NCI-H526 (cell line): ENCODE results near the gene CHURC1.

Experiments
- DNase-seq, 2 experiments: peaks; one replicate each; lab custom pipeline; 2025; lab: John Stamatoyannopoulos, UW

Gene CHURC1

GRCh38 chr14:64914237-64915028, at the start of gene CHURC1:
TSS of gene CHURC1 (plus strand) at chr14:64914455. CDS start at chr14:64914496, 41 bp downstream.
- peak; percentile 98 to 99 for DNase-seq

GRCh38 chr14:64865109-64865508, 49.1 kb upstream of the CHURC1 start:
- peak; percentile 24 to 71 for DNase-seq

- DNase-seq = no peak
These were observed 48.3 kb upstream of the CHURC1 start for GRCh38 chr14:64865992-64866391.

- DNase-seq = no peak
These were observed 47.1 kb upstream of the CHURC1 start for GRCh38 chr14:64867182-64867581.

GRCh38 chr14:64868379-64868778, 45.9 kb upstream of the CHURC1 start:
- no peak for DNase-seq

GRCh38 chr14:64868841-64869240, 45.4 kb upstream of the CHURC1 start:
- no peak for DNase-seq

GRCh38 chr14:64870160-64870559, 44.1 kb upstream of the CHURC1 start:
- DNase-seq = no peak

- DNase-seq = no peak
These were observed 42.9 kb upstream of the CHURC1 start for GRCh38 chr14:64871344-64871743.

GRCh38 chr14:64873506-64874219, 40.6 kb upstream of the CHURC1 start:
- DNase-seq = no peak

GRCh38 chr14:64875350-64875749, 38.9 kb upstream of the CHURC1 start:
- DNase-seq = no peak

- no peak for DNase-seq
These were observed 36.4 kb upstream of the CHURC1 start for GRCh38 chr14:64877846-64878245.

- peak; percentile 39 to 77 for DNase-seq
These were observed 35.2 kb upstream of the CHURC1 start for GRCh38 chr14:64878837-64879634.

GRCh38 chr14:64879635-64880220, 34.5 kb upstream of the CHURC1 start, which contains the start of gene SPTB:
TSS of gene SPTB (minus strand) at chr14:64879907. CDS start at chr14:64823094, 56,813 bp downstream.
- peak in 1 of 2 experiments; percentile 82 for DNase-seq

GRCh38 chr14:64880221-64881121, 33.8 kb upstream of the CHURC1 start:
- DNase-seq = peak; percentile 46 to 82

- no peak for DNase-seq
These were observed 28.7 kb upstream of the CHURC1 start for GRCh38 chr14:64885559-64885958.

- DNase-seq = no peak
These were observed 24.9 kb upstream of the CHURC1 start for GRCh38 chr14:64889352-64889751.

- no peak for DNase-seq
These were observed 22.9 kb upstream of the CHURC1 start for GRCh38 chr14:64891173-64891838.

GRCh38 chr14:64891839-64892375, 22.3 kb upstream of the CHURC1 start:
- peak; percentile 44 to 72 for DNase-seq

- DNase-seq = no peak
These were observed 14.3 kb upstream of the CHURC1 start for GRCh38 chr14:64899958-64900357.

GRCh38 chr14:64906022-64906421, 8.2 kb upstream of the CHURC1 start:
- DNase-seq = no peak
